NT2/D1 (cell line): ENCODE measurements around the gene MAML3.

ENCODE experiments used
- YY1 ChIP-seq: IDR thresholded peaks from 2 replicates; pipeline ENCODE4 v1.6.1; 2011; ENCODE audit not compliant: insufficient read length, insufficient read depth
- ZNF274 ChIP-seq: IDR thresholded peaks from 2 replicates; pipeline ENCODE4 v1.6.1; 2011; ENCODE audit warnings: mild to moderate bottlenecking, low read depth, low read length

- TF ChIP-seq YY1 = no peak
- no peak for TF ChIP-seq ZNF274
Measured at GRCh38 chr4:140186651-140187315, 32.8 kb upstream of the MAML3 start.
